NCI-H748 (cell line): ENCODE results near the gene STPG3.

Experiments used
- DNase-seq: peaks from one replicate; lab custom pipeline; 2025; ENCODE audit not compliant: unreplicated experiment; lab: John Stamatoyannopoulos, UW

Gene STPG3

DNA sequence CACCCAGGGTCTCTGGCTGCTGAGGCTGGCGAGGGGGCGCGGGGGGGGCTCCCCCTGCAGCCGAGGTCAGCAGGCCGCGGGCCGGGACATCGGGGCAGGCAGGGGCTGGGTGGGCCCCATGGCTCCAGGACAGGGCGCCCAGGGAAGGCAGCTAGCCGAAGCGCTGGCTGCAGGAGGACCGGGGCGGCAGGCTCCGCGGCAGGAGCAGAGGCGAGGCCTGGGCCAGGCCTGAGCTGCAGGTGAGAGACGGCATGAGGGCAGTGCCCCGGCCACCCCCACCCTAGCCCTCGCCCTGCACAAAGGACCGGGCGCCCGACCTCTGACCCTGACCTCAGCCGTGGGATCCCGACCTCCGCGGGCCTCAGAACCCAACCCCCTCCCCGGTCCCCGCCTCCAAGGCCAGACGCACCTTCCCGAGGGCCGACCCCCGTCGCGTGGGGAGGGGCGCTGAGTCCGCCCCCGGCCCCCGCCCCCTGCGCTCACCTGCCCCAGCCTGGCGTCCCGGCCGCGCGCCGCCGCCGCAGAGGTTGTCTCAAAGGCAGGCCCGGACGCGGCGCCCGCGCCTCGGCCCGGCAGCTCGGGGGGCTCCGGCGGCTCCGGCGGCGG is 29.5 kb upstream of the STPG3 start:
- DNase-seq = peak; percentile 58

DNA sequence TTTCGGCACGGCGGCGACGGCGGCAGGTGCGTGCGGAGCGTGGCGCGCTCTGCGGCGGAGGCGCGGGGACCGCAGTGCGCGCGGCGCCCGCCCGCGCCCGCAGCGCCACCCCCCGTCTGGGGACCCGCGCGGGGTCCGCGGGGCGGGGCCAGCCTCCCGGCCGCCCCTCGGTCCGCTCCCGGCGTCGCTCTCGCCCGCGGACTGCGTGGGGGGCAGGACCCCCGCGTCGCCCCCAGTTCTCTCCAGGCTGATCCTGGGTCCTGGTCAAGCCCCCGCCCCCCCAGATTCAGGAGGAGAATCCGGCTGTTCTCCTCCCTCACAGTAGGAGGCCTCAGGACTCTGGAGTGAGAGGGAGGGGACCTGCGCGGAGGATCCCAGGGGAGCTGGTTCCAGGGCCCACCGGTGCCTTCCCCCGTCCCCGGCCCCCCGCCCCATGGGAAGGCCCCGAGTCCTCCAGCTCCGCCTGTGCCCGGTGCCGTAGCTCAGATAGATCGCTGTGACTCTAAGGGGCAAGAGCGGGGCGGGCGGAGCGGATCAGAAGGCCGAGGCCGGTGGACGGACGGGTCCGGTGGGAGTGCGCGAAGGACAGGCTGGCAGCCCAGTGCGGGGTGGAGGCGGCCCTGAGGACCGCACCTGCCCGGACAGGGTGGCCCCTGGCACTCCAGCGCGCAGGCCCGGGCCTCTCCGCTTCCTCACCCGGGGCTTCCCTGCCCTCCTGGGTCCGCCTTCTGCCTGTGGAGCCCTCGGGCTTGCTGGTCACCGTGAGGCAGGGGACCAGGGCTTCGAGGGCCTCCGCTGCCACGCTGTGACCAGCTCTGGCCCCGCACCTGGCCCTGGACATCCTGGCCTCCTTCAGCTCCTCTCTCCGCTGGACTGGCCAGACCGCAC is 28.7 kb upstream of the STPG3 start, which contains the start of gene RNF208:
Gene RNF208 (minus strand): TSS at position 51 of the 888 bp plus-strand sequence. CDS start 1,028 bp downstream, outside the sequence.
- DNase-seq = peak; percentile 56

DNA sequence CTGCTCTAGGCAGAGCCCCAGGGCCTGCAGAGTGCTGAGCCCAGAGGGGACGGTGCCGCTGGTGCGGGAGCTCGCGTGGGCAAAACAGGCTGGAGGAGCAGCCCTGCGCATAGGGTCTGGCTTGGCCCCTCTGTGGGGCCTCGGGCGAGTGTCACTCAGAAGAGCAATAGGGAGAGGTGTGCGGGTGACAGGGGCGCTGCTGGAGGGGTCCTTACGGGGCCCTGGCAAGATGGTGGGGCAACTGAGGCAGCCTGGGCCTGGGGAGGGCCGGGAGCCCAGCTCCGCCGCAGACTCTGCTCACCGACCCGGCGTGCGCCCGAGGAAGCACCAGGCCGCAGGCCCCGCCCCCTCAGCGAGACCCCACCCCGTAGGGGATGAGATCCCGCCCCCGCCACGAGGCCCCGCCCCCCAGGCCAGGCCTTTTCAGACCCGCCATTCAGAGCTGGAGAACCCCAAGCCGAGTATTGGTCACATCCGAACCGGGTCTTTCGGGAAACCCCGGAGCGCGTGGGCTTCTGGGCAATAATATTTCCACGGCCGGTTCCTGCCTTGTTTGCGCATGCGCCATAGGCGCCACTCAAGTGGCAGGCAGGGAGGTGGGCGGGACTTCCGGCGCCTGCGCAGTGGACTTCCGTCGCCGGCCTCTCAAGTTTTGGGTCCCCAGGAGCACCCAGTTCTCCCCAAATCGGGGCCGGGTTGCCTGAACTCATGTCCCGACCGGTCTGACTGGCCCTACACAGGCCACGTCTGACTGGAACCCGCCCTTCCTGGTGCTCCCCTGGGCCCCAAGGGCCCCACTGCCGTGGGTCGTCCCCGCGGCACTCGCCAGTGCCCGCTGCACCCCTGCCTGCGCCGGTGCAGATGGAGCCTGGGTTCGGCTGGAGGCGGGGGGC is 27.8 kb upstream of the STPG3 start:
- DNase-seq = peak; percentile 93

- DNase-seq = no peak
These were observed 26.0 kb upstream of the STPG3 start, which contains the start of gene CYSRT1 for GRCh38 chr9:137224830-137225694. Gene CYSRT1, plus strand, starts transcription at chr9:137225174. Its CDS starts 448 bp downstream, at chr9:137225622.

GRCh38 chr9:137225699-137226331 is 25.3 kb upstream of the STPG3 start:
- DNase-seq = no peak

DNA sequence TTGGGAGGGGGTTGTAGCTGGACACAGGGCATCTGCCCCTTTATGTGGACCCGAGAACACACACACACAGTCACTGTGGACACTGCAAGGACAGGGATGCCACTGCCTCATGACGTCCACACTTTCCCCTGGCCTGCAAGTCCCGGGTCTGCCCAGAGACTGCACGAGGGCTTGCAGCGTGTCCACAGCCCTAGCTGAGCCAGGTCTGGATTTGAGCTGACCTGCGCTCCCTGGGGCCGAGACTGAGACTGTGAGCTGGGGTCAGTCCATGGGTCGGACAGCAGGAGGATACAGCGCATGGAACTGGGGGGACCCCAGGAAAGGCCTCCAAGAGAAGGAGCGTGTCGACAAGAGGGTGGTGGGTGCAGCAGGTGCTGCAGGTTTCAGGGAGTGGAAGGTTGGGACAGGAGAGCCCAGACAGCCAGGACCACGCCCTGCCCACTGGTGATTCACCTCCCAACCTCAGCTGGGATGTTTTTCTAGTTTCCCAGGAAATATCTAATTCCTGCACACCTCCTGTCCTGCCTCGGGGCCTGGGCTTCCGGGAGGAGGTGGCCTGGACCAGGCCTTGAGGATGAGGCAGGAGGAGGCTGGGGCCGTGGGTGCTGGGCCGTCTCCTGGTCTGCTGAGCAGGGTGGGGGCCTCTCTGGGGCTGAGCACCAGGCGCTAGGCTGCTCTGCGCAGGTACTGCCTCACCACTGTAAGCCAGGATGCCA is 24.6 kb upstream of the STPG3 start:
- DNase-seq = no peak

DNA sequence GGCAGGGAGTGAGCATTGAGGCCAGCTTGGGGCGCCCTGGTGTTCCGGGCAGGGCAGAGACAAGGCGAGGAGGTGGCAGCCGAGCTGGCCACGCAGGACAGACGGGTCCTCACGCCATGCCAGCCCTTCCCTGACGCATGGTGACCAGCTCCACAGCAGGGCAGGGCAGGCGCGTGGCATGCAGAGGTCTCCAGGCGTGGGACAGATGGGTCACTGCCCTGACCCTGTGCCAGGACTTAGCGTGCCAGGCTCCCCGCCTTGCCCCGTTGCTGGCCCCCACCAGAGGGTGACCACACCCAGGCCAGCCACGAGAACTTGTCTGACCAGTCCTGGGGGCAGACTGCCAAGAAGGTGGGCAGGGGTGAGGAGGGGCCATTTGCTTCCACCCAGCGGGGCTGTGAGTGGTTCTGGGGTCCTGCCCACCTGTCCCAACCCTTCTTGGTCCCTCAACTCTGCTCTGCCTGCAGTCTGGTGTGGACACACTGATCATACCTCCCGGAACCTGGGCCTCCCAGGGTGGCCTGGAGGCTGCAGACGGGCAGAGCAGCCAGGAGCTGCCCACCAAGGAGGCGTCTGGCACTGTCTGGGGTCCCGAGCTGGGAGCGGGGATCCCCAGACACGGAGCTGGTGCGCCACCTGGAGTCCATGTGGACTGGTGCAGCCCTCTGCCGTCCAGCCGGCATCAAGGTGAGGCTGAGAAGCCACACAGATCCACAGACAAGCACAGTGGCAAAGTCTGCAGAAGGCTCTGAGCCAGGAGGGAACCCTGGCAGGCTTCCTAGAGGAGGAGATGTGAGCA is 23.8 kb upstream of the STPG3 start, which contains the start of gene RNF224:
Gene RNF224 (plus strand): TSS at position 449 of the 799 bp plus-strand sequence. CDS start 834 bp downstream, outside the sequence.
- peak; percentile 82 for DNase-seq

- DNase-seq = no peak
These were observed 23.1 kb upstream of the STPG3 start for GRCh38 chr9:137227853-137228505.

- DNase-seq = no peak
These were observed 22.5 kb upstream of the STPG3 start for GRCh38 chr9:137228506-137228967.

- no peak for DNase-seq
These were observed 21.9 kb upstream of the STPG3 start for GRCh38 chr9:137228968-137229896.

GRCh38 chr9:137229903-137230704 is 21.0 kb upstream of the STPG3 start:
- DNase-seq = no peak

- DNase-seq = no peak
These were observed 20.2 kb upstream of the STPG3 start, which contains the start of gene SLC34A3 for GRCh38 chr9:137230705-137231371. Gene SLC34A3, plus strand, starts transcription at chr9:137230901. Its CDS starts 802 bp downstream, at chr9:137231703.

DNA sequence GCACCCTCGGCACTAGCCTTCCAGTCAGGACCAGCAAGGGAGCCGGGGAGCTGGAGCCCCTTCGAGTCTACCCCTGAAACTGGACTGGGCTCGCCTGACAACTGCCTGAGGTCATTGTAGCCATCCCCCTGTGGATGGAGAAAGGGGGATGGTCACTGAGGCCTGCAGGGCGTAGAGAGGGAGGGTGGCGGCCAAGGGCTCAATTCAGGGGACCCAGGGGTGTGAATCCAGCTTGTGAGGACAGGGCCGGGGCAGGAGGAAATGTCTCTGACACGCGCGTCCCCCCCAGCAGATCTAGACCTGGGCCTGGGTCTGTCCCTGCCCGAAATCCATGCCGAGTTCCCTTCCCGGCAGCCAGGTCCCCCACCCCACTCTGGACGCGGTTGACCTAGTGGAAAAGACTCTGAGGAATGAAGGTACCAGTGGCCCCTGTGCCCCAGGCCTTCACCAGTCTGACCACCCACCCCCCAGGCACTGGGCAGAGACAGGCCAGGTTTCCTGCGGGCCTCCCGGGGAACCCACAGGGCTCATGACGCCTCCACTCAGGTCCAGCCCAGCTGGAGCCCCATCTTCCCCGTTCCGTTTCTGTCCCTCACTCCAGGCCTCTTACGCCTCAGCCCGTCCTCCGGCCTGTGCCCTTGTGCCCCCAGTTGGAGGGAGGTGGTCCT is 19.6 kb upstream of the STPG3 start:
- no peak for DNase-seq

GRCh38 chr9:137232101-137232500 is 19.0 kb upstream of the STPG3 start:
- DNase-seq = no peak
